Measurements from ENCODE around the gene KRTAP10-5.
A peak's percentile ranks its signal among the peaks of the same experiment; 100 is the strongest.
"Not testable (repeated sequence)": the region's sequence is repeated elsewhere in the genome, so short reads cannot be mapped to it uniquely, and the experiment has no call there.

KRTAP10-5 gene

GRCh38 chr21:44590897-44591800 is 10.7 kb upstream of the KRTAP10-5 start:
- DNase-seq (ENCODE audit: low read depth), result not testable (repeated sequence)

GRCh38 chr21:44590311-44590721 is 9.9 kb upstream of the KRTAP10-5 start:
- DNase-seq (ENCODE audit: low read depth), result no peak

GRCh38 chr21:44589586-44590305 is 9.3 kb upstream of the KRTAP10-5 start:
- no peak for DNase-seq (ENCODE audit: low read depth)

GRCh38 chr21:44589094-44589493 is 8.7 kb upstream of the KRTAP10-5 start:
- no peak for DNase-seq (ENCODE audit: low read depth)

- DNase-seq (ENCODE audit: low read depth), result no peak
These were observed 5.5 kb upstream of the KRTAP10-5 start for GRCh38 chr21:44585892-44586291.

GRCh38 chr21:44583800-44584147 is 3.4 kb upstream of the KRTAP10-5 start:
- peak; percentile 11 for DNase-seq (ENCODE audit: low read depth)

- DNase-seq (ENCODE audit: low read depth), result no peak
These were observed 2.8 kb upstream of the KRTAP10-5 start for GRCh38 chr21:44583089-44583799.

GRCh38 chr21:44582055-44582454 is 1.7 kb upstream of the KRTAP10-5 start:
- no peak for DNase-seq (ENCODE audit: low read depth)

GRCh38 chr21:44581158-44581557 is 754 bp upstream of the KRTAP10-5 start:
- DNase-seq (ENCODE audit: low read depth), result no peak

GRCh38 chr21:44579833-44580144 is 615 bp downstream of the KRTAP10-5 start:
- DNase-seq (ENCODE audit: low read depth), result no peak

GRCh38 chr21:44579056-44579832 is 1.2 kb downstream of the KRTAP10-5 start:
- DNase-seq (ENCODE audit: low read depth), result no peak

- no peak for DNase-seq (ENCODE audit: low read depth)
These were observed 1.9 kb downstream of the KRTAP10-5 start for GRCh38 chr21:44578371-44579055.

- DNase-seq (ENCODE audit: low read depth), result no peak
These were observed 4.4 kb downstream of the KRTAP10-5 start for GRCh38 chr21:44576025-44576420.

- DNase-seq (ENCODE audit: low read depth), result no peak
These were observed 4.9 kb downstream of the KRTAP10-5 start for GRCh38 chr21:44575307-44576024.

GRCh38 chr21:44574457-44575306 is 5.7 kb downstream of the KRTAP10-5 start:
- DNase-seq (ENCODE audit: low read depth), result no peak

- not testable (repeated sequence) for DNase-seq (ENCODE audit: low read depth)
These were observed 6.6 kb downstream of the KRTAP10-5 start, which contains the start of gene KRTAP10-4 for GRCh38 chr21:44573630-44574456. TSS of gene KRTAP10-4 (plus strand) at chr21:44573729. CDS start at chr21:44573759, 30 bp downstream.

GRCh38 chr21:44572959-44573583 is 7.3 kb downstream of the KRTAP10-5 start:
- DNase-seq (ENCODE audit: low read depth), result no peak
